Neural progenitor cell (in vitro differentiated cells): ENCODE results near the gene ZNF691.

ENCODE experiments used
- CTCF ChIP-seq: fragments of 200-600 bp; sonication (generic); IDR thresholded peaks from 2 replicates; pipeline ENCODE4 v1.5.1; 2017; ENCODE audit warnings: antibody characterized with exemption, mild to moderate bottlenecking
- EZH2 ChIP-seq: fragments of 200-600 bp; sonication (generic); IDR thresholded peaks from 2 replicates; pipeline ENCODE4 v1.6.1; 2017; ENCODE audit warnings: antibody characterized with exemption, mild to moderate bottlenecking, moderate library complexity
- EZH2phosphoT487 ChIP-seq: fragments of 200-600 bp; sonication (generic); IDR thresholded peaks from 2 replicates; pipeline ENCODE4 v1.6.1; 2017; ENCODE audit warnings: antibody characterized with exemption

DNA sequence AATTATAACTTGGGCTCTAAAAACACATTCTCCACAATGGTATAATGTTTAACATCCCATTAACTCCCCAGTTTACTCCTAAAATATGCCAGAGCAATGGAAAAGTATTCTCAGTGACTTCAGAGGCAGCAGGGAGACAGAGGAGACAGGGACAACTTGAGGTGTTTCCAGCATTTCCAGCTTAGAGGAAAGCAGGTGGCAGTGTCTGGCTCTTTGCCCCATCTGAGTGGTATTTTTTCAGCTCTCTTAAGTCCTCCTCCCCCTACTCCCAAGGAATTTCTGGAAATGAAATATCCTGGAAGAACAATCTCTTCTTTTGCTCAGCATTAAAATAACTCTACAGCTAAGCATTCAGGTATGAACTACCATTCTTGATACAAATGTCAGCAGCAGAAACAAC, 40.2 kb upstream of the ZNF691 start:
- no peak for TF ChIP-seq EZH2
- no peak for TF ChIP-seq CTCF
- no peak for TF ChIP-seq EZH2phosphoT487
